ENCODE measurements around the gene GALC. TPM values are rescaled to one million over a fixed set of nuclear protein-coding genes. Genes with fewer than 3 reads are reported as not detected.

The GALC gene
- total RNA-seq, 1 experiment from 2014 or later = 19.9 TPM

- no peak overlapping the region for H3K27ac Mint-ChIP-seq (ENCODE audit: unreplicated experiment)
- H3K4me3 Mint-ChIP-seq (ENCODE audit: unreplicated experiment) = no peak overlapping the region
- CTCF ChIA-PET = no interaction called here
- no TSS peak for BruUV-seq (replicated peaks)
- no peaks in the 10 kb centered on the region for H3K4me1 Mint-ChIP-seq (ENCODE audit: low read depth, unreplicated experiment)
- Histone ChIP-seq H3K4me3 (ENCODE audit: low read depth, low read length) (no peak overlapping the region), H3K4me1 (no peaks in the 10 kb centered on the region), H3K36me3 (ENCODE audit: control insufficient read depth, insufficient read depth, low read length) (no peaks in the 10 kb centered on the region), H3K27me3 (replicated peaks; ENCODE audit: control insufficient read depth, insufficient read depth, low read length) (no peaks in the 10 kb centered on the region; the same call in 1 of the 2 replicates), H3K9me3 (no peaks in the 10 kb centered on the region)
- no peaks in the 10 kb centered on the region for H3K36me3 Mint-ChIP-seq (ENCODE audit: insufficient read depth, unreplicated experiment)
- H3K27me3 Mint-ChIP-seq (ENCODE audit: insufficient read depth, unreplicated experiment) = peaks cover under 1% of the 10 kb centered on the region
- intact Hi-C loops (cut with micrococcal nuclease; ENCODE audit: unreplicated experiment) = no loop called here
- POLR2A ChIA-PET = no interaction called here
- TF ChIP-seq CTCF (IDR thresholded peaks at IDR 0.05; ENCODE audit: insufficient read depth in 1 of 2, low read depth in 1 of 2, low read length in 1 of 2, severe bottlenecking in 1 of 2, unreplicated experiment in 1 of 2) = no peak
- DNase-seq = no peak
- no peaks in the 10 kb centered on the region for H3K9me3 Mint-ChIP-seq (ENCODE audit: unreplicated experiment)
These were observed 39.4 kb upstream of the GALC start for GRCh38 chr14:88032373-88032772.

GRCh38 chr14:88030892-88031291 lies 37.9 kb upstream of the GALC start:
- ChIA-PET POLR2A (no interaction called here), CTCF (no interaction called here)
- Mint-ChIP-seq H3K27me3 (ENCODE audit: insufficient read depth, unreplicated experiment) (peaks cover 10% of the 10 kb centered on the region), H3K9me3 (ENCODE audit: unreplicated experiment) (no peaks in the 10 kb centered on the region), H3K4me3 (ENCODE audit: unreplicated experiment) (no peak overlapping the region), H3K27ac (ENCODE audit: unreplicated experiment) (no peak overlapping the region), H3K36me3 (ENCODE audit: insufficient read depth, unreplicated experiment) (no peaks in the 10 kb centered on the region), H3K4me1 (ENCODE audit: low read depth, unreplicated experiment) (peaks cover under 1% of the 10 kb centered on the region)
- Histone ChIP-seq H3K4me3 (ENCODE audit: low read depth, low read length) (no peak overlapping the region), H3K27me3 (replicated peaks; ENCODE audit: control insufficient read depth, insufficient read depth, low read length) (no peaks in the 10 kb centered on the region; the same call in 1 of the 2 replicates), H3K4me1 (no peaks in the 10 kb centered on the region), H3K36me3 (ENCODE audit: control insufficient read depth, insufficient read depth, low read length) (no peaks in the 10 kb centered on the region), H3K9me3 (no peaks in the 10 kb centered on the region)
- no TSS peak for BruUV-seq (replicated peaks)
- TF ChIP-seq CTCF (IDR thresholded peaks at IDR 0.05; ENCODE audit: insufficient read depth in 1 of 2, low read depth in 1 of 2, low read length in 1 of 2, severe bottlenecking in 1 of 2, unreplicated experiment in 1 of 2) = no peak
- no peak for DNase-seq
- intact Hi-C loops (cut with micrococcal nuclease; ENCODE audit: unreplicated experiment) = no loop called here

- H3K27me3 Mint-ChIP-seq (ENCODE audit: insufficient read depth, unreplicated experiment) = peaks cover 10% of the 10 kb centered on the region
- ChIA-PET CTCF (no interaction called here), POLR2A (no interaction called here)
- Histone ChIP-seq H3K27me3 (replicated peaks; ENCODE audit: control insufficient read depth, insufficient read depth, low read length) (no peaks in the 10 kb centered on the region), H3K4me3 (ENCODE audit: low read depth, low read length) (no peak overlapping the region), H3K9me3 (no peaks in the 10 kb centered on the region), H3K4me1 (peaks cover 7% of the 10 kb centered on the region), H3K36me3 (ENCODE audit: control insufficient read depth, insufficient read depth, low read length) (no peaks in the 10 kb centered on the region)
- TF ChIP-seq CTCF (IDR thresholded peaks at IDR 0.05; ENCODE audit: insufficient read depth in 1 of 2, low read depth in 1 of 2, low read length in 1 of 2, severe bottlenecking in 1 of 2, unreplicated experiment in 1 of 2) = no peak
- H3K4me3 Mint-ChIP-seq (ENCODE audit: unreplicated experiment) = no peak overlapping the region
- no peaks in the 10 kb centered on the region for H3K9me3 Mint-ChIP-seq (ENCODE audit: unreplicated experiment)
- no TSS peak for BruUV-seq (replicated peaks)
- intact Hi-C loops (cut with micrococcal nuclease; ENCODE audit: unreplicated experiment) = no loop called here
- no peak for DNase-seq
- no peak overlapping the region for H3K27ac Mint-ChIP-seq (ENCODE audit: unreplicated experiment)
- H3K4me1 Mint-ChIP-seq (ENCODE audit: low read depth, unreplicated experiment) = peaks cover 9% of the 10 kb centered on the region
- no peaks in the 10 kb centered on the region for H3K36me3 Mint-ChIP-seq (ENCODE audit: insufficient read depth, unreplicated experiment)
These were observed 37.1 kb upstream of the GALC start for GRCh38 chr14:88030079-88030478.

All from Caco-2 (cell line).